Activated naive CD4-positive, alpha-beta T cell treated with anti-CD3 and anti-CD28 coated beads, Interleukin-2, amount 50 U/mL, for 72 hours (primary cell): Measurements from ENCODE around the gene SV2B. TPM values are rescaled to one million over a fixed set of nuclear protein-coding genes. Genes with fewer than 3 reads are reported as not detected.
A peak's percentile ranks its signal among the peaks of the same experiment; 100 is the strongest.
"Not testable (repeated sequence)": the region's sequence is repeated elsewhere in the genome, so short reads cannot be mapped to it uniquely, and the experiment has no call there.

Experiments
- ATAC-seq, 2 donors: fragments of 150-1000 bp; cut with Tn5 transposase; 2 replicates each; pipeline ENCODE4 v1.10.0; 2021; ENCODE audit warnings: mild to moderate bottlenecking in 2 of 2, moderate library complexity in 2 of 2
- DNase-seq, 2 donors: peaks; one replicate each; pipeline ENCODE4 v3.0.0; 2021 to 2022; ENCODE audit warnings: low spot score in 2 of 2
- H3K27ac Mint-ChIP-seq, 2 donors: one replicate each; pipeline ENCODE4 v1.8.0; 2022; ENCODE audit warnings: mild to moderate bottlenecking in 2 of 2, mixed read lengths in 2 of 2
- H3K36me3 Mint-ChIP-seq, 2 donors: one replicate each; pipeline ENCODE4 v1.8.0; 2022; ENCODE audit warnings: mixed read lengths in 2 of 2
- H3K9me3 Mint-ChIP-seq, 2 donors: one replicate each; pipeline ENCODE4 v1.8.0; 2022; ENCODE audit warnings: mixed read lengths in 2 of 2
- total RNA-seq, 2 donors: library from RNA; stranded (reverse); gene quantifications; one replicate each; pipeline ENCODE4 v1.2.3, GENCODE V29; 2022

Gene SV2B
- under 1 TPM; 0.12 to 0.20 TPM for total RNA-seq

DNA sequence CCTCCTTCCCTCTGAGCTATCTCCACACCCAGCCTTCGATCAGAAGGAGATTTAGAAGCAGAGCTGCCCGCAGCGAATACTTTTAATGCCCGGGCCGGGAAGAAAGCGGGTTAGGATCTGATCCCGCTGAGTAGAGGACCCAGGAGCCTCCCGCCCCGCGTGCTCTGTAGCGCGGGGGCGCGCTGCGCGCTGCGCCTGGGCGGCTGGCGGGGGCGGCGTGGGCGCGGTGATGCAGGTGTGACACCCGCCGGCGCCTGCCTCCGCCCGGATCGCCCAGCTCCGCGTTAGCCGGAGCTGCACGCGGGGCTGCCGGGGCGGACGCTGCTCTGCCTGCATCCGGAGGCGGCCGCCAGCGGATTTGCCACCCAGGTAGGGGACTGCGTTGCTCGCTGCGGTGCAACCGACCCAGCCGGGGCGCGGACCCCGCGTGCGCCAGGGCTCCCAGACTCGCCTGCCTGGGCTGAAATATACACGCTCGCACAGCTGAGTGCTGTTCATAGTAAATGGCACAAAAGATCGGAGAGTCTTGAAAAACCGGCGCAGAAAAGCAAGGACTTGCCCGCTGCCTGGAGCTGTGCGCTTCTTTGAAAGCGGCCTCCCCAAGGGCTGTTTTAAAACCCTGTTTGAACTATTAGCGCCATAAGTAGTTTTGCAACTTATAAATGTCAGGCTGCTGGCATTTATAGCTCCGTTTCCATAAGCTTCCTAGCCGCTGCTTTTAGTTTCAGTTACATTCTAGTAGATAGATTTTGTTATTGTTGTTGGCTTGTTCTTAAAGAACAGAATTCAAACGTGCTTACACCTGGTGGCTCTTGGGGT is at the start of gene SV2B:
SV2B (plus strand) TSS at position 263 of the 819 bp plus-strand sequence. CDS start 126,007 bp downstream, outside the sequence.
- H3K36me3 Mint-ChIP-seq, result no peaks in the 10 kb centered on the region
- peak; percentile 84 to 90 for ATAC-seq
- DNase-seq, result peak in 1 of 2 donors; percentile 61
- no peaks in the 10 kb centered on the region for H3K9me3 Mint-ChIP-seq
- H3K27ac Mint-ChIP-seq, result no peak within 1 kb of the TSS

- no peak for ATAC-seq
- Mint-ChIP-seq H3K36me3 (no peaks in the 10 kb centered on the region), H3K27ac (peak overlapping the region in 1 of 2 donors; percentile 26), H3K9me3 (no peaks in the 10 kb centered on the region)
- no peak for DNase-seq
These were observed 48.8 kb upstream of the SV2B start for GRCh38 chr15:91051248-91051647.

DNA sequence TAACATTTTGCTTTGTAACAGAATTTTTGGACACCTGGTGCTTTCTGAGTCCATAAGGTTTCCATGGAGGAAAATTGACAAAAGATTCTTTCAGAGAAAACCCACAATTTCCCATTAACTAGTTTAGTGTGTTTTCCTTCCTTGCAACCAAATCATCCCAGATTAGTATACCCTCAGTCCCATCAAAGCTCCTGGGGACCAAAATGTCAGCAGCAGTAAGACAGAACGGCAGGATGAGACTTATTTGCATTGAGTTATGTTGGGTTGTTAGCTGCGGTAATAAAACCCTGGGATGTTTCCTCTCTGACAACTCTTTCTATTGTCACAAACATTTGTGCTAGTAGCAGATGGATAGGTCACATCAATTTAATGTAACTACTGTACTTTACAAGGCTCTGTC is 45.2 kb upstream of the SV2B start:
- no peak overlapping the region for H3K27ac Mint-ChIP-seq
- ATAC-seq (no peak), DNase-seq (no peak)
- H3K9me3 Mint-ChIP-seq, result no peaks in the 10 kb centered on the region
- H3K36me3 Mint-ChIP-seq, result no peaks in the 10 kb centered on the region

DNA sequence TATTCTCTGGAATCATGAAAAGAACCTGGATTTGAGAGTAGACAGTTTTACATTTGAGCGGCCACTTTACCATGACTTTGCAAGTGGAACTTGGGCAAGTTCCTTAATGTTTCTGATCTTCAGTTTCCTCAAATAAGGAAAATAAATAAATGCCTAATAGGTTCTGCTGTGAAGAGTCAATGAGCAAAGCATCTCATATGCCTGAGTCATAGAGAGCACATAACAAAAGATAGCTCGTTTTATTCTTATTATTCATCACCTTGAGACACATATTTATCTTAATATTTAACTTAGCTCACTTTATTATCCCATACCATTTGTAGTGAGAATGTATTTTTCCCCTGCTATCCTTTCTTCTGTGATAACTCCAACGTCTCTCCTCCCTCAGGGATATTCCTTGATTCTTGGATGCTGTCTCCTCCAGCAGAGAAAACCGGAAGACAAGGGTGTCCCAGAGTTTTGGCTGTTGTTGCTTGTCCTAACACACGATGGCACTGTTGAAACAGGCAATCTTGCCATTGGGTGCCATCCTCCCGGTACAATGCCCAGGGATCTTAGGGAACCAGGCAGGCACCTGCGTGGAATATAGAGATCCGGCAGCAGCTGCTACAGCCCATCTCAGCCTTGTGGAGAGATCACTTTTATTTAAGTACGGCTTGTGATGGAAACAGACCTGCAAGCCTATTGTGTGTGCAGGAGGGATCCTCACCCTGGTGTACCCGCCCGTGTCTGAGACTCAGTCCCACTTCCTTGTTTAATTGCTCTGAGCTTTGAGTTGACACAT is 44.3 kb upstream of the SV2B start:
- DNase-seq (peak in 1 of 2 donors; percentile 53), ATAC-seq (peak; percentile 37 to 67)
- Mint-ChIP-seq H3K9me3 (no peaks in the 10 kb centered on the region), H3K36me3 (no peaks in the 10 kb centered on the region), H3K27ac (no peak overlapping the region)

DNA sequence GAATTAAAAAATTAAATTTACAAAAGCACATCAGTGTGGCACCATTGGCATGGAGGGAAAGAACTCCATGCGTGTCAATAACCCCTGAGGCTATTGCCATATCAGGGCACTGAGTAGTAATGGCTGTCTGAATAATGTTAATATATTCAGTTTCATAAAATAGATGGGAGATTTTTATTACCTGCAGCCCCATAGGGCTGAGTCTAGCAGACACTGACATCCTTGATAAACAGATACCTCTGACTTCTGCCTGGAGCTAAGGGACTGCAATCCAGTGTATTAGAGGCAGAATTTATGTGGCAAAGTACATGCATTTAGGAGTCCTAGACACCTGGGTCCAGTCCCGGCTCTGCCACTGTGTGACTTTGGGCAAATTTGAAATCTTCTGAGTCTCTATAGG is 38.8 kb upstream of the SV2B start:
- no peak overlapping the region for H3K27ac Mint-ChIP-seq
- H3K36me3 Mint-ChIP-seq, result peaks cover 0 to 7% of the 10 kb centered on the region in 2 donors
- ATAC-seq, result no peak
- H3K9me3 Mint-ChIP-seq, result peaks cover 4 to 5% of the 10 kb centered on the region in 2 donors
- no peak for DNase-seq

DNA sequence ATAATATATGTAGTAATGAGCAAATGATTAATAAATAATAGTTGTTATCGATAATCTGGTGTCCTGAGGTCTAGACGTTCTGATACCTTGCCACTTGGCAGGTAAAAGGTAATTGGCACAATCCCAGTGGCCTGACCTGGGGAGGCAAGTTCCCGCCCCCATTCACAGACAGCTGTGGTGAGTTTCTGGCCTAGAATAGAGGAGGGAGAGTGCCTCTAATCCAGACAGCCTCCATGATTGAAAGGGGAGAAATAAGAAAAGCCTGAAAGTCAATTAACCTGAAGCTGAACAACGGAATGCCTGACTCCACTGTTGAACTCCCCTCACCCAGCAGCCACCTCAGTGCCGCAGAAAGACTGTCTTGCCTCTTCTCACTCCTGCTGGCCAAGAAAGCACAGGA is 38.1 kb upstream of the SV2B start:
- no peak for ATAC-seq

GRCh38 chr15:91065505-91065904 is 34.6 kb upstream of the SV2B start:
- H3K36me3 Mint-ChIP-seq, result peaks cover 0 to 7% of the 10 kb centered on the region in 2 donors
- DNase-seq (no peak), ATAC-seq (no peak)
- H3K27ac Mint-ChIP-seq, result no peak overlapping the region
- peaks cover 4 to 5% of the 10 kb centered on the region in 2 donors for H3K9me3 Mint-ChIP-seq

More for the DNA sequence above, 38.1 kb upstream of the SV2B start:
- H3K9me3 Mint-ChIP-seq, result peaks cover 4 to 5% of the 10 kb centered on the region in 2 donors
- H3K27ac Mint-ChIP-seq, result no peak overlapping the region
- peaks cover 0 to 7% of the 10 kb centered on the region in 2 donors for H3K36me3 Mint-ChIP-seq
- DNase-seq, result no peak

- ATAC-seq, result no peak
- H3K27ac Mint-ChIP-seq, result no peak overlapping the region
- H3K36me3 Mint-ChIP-seq, result peaks cover 0 to 7% of the 10 kb centered on the region in 2 donors
- peaks cover 4 to 5% of the 10 kb centered on the region in 2 donors for H3K9me3 Mint-ChIP-seq
- no peak for DNase-seq
These were observed 33.0 kb upstream of the SV2B start for GRCh38 chr15:91067036-91067435.

- Mint-ChIP-seq H3K9me3 (peaks cover 4 to 5% of the 10 kb centered on the region in 2 donors), H3K27ac (peak overlapping the region in 1 of 2 donors; percentile 24), H3K36me3 (peaks cover 0 to 7% of the 10 kb centered on the region in 2 donors)
- no peak for DNase-seq
- no peak for ATAC-seq
These were observed 31.6 kb upstream of the SV2B start for GRCh38 chr15:91068436-91068835.

DNA sequence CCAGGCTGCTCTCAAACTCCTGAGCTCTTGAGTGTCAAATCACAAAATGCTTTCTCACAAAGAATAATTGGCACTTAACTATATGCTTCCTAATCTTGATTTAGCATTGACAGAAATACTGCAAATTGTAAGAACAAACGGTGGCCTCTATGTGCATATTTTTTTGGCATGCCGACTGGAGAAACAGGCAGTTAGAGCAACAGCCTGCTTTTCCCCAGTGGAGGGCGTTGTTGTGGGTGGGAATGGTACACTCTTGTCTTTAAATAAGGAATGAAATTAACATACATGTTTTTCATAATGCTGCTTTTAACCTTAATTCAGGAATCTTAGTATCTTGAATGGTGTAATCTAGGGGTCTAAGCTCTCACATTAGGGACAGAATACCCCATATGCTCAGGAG is 31.1 kb upstream of the SV2B start:
- ATAC-seq (no peak), DNase-seq (no peak)
- peaks cover 0 to 7% of the 10 kb centered on the region in 2 donors for H3K36me3 Mint-ChIP-seq
- H3K9me3 Mint-ChIP-seq, result peaks cover 4 to 5% of the 10 kb centered on the region in 2 donors
- H3K27ac Mint-ChIP-seq, result no peak overlapping the region

- H3K27ac Mint-ChIP-seq, result no peak overlapping the region
- H3K36me3 Mint-ChIP-seq, result no peaks in the 10 kb centered on the region
- DNase-seq (no peak), ATAC-seq (no peak)
- no peaks in the 10 kb centered on the region for H3K9me3 Mint-ChIP-seq
These were observed 29.2 kb upstream of the SV2B start for GRCh38 chr15:91070872-91071271.

DNA sequence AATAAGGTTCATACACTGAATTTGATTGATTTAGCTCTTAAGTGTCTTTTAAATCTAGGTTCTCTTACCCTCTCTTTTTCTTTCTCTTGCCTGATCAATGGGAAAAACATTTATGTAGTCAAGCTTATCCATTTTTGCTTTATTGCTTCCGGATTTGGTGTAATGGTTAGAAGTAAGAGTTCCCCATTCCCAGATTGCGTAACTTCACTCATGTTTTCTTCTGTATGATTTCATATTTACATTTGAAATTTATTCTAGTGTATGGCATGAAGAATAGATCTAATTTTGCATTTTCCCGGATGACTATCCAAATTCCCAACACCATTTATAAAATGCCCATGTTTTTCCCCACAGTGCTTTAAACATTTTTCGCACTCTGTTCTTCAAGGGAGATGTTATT is 27.9 kb upstream of the SV2B start:
- H3K27ac Mint-ChIP-seq, result no peak overlapping the region

GRCh38 chr15:91073077-91073476 is 27.0 kb upstream of the SV2B start:
- no peak overlapping the region for H3K27ac Mint-ChIP-seq
- no peaks in the 10 kb centered on the region for H3K9me3 Mint-ChIP-seq
- H3K36me3 Mint-ChIP-seq, result no peaks in the 10 kb centered on the region
- DNase-seq, result no peak
- ATAC-seq, result no peak

More for the DNA sequence above, 27.9 kb upstream of the SV2B start:
- ATAC-seq (no peak), DNase-seq (no peak)
- no peaks in the 10 kb centered on the region for H3K9me3 Mint-ChIP-seq
- no peaks in the 10 kb centered on the region for H3K36me3 Mint-ChIP-seq

DNA sequence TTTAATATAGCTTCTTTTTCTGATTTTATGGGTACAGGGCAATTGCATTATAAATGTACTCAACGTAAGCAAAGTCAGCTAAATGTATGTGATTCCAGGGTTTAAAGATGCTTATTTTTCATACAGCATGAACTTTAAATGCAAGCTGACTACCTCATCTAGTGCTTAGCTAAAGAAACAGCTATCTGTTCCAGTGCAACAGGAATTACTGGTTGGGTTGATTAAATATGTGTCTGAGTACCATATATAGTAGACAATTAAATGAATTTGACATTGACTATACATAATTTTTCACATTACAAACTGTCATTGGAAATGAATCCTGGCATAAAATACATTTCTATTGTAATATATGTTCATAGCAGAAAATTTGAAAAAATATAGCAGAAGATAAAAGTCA is 26.3 kb upstream of the SV2B start:
- peaks cover 0 to 4% of the 10 kb centered on the region in 2 donors for H3K36me3 Mint-ChIP-seq
- no peak for ATAC-seq

GRCh38 chr15:91075739-91076138 is 24.3 kb upstream of the SV2B start:
- DNase-seq, result no peak
- Mint-ChIP-seq H3K9me3 (peaks cover 9 to 16% of the 10 kb centered on the region in 2 donors), H3K27ac (no peak overlapping the region), H3K36me3 (peaks cover 5 to 11% of the 10 kb centered on the region in 2 donors)
- no peak for ATAC-seq

More for the DNA sequence above, 26.3 kb upstream of the SV2B start:
- Mint-ChIP-seq H3K27ac (no peak overlapping the region), H3K9me3 (peaks cover 3 to 4% of the 10 kb centered on the region in 2 donors)
- DNase-seq, result no peak

DNA sequence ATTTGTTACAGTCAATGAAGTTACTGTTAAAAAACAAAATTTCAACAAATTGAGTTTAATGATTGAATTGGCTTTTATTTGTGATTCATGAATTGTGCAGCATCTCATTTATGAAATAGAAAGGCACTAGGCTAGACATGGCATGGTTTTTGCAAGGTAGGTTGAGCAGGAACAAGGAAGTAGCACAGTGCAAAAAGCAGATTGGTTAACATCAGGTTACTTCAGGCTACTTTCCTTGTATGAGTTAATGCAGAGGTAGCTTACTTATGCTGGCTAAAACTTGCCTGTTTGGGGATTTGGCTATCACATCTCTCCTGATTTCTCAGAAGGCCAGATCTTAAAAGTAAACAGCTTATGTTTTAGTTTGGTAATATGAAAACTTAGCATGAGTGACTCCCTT is 23.0 kb upstream of the SV2B start:
- no peak overlapping the region for H3K27ac Mint-ChIP-seq
- H3K9me3 Mint-ChIP-seq, result peaks cover 9 to 16% of the 10 kb centered on the region in 2 donors
- H3K36me3 Mint-ChIP-seq, result peaks cover 5 to 11% of the 10 kb centered on the region in 2 donors
- DNase-seq, result no peak
- no peak for ATAC-seq

DNA sequence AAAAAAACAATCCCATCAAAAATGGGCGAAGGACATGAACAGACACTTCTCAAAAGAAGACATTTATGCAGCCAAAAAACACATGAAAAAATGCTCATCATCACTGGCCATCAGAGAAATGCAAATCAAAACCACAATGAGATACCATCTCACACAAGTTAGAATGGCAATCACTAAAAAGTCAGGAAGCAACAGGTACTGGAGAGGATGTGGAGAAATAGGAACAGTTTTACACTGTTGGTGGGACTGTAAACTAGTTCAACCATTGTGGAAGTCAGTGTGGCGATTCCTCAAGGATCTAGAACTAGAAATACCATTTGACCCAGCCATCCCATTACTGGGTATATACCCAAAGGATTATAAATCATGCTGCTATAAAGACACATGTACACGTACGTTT is 6.2 kb upstream of the SV2B start:
- ATAC-seq, DNase-seq, H3K36me3 Mint-ChIP-seq, H3K27ac Mint-ChIP-seq, H3K9me3 Mint-ChIP-seq: not testable (repeated sequence)
